ENCODE measurements around the gene COL20A1.

COL20A1 gene

GRCh38 chr20:63382551-63383300 lies 89.7 kb downstream of the COL20A1 start:
- DNase-seq: no peak

GRCh38 chr20:63383556-63383955 lies 90.6 kb downstream of the COL20A1 start:
- no peak for DNase-seq

- DNase-seq: no peak
Observed at GRCh38 chr20:63384336-63384735, 91.3 kb downstream of the COL20A1 start.
